Caki2 (cell line): ENCODE results near the gene WARS2. TPM values are rescaled to one million over a fixed set of nuclear protein-coding genes. Genes with fewer than 3 reads are reported as not detected.
"Not testable (repeated sequence)": the region's sequence is repeated elsewhere in the genome, so short reads cannot be mapped to it uniquely, and the experiment has no call there.

ENCODE experiments used
- DNase-seq: peaks from one replicate; pipeline ENCODE4 v3.0.0-alpha.2; 2015; ENCODE audit warnings: low read depth
- in situ Hi-C: cut with HindIII; loops from 2 replicates; pipeline ENCODE4 v1.10.0; 2016; ENCODE audit warnings: low sequenced_read_pairs, low pct_unique_long_range_greater_than_20kb, mixed read lengths
- total RNA-seq: library from RNA; depleted of rRNA; stranded (reverse); fragments of >200 nt; shearing (Covaris generic); gene quantifications from 2 replicates; pipeline ENCODE4 v1.2.3, GENCODE V29; 2014; ENCODE audit warnings: low replicate concordance

The WARS2 gene
- total RNA-seq, 1 experiment from 2014 or later = 9.5 TPM

DNA sequence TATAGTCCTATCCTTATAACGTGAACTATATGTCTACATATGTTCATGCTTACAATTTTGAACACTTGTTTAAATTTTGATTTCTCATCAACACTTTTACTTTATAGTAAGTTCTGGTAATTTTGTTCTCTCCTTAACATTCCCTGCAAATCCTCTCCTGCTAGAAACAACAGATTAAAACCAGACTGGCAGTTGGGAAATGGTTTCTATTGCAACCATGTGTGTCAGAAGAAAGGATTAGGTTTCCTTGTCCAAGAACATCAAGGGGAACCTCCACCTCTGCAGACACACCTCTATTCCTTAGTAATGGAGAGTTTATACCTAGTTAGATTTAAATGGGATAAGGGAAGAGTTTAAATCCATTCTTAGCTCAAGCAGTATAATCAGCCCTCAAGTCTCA lies 3.3 kb upstream of the WARS2 start:
- DNase-seq = no peak
- in situ Hi-C loops = no loop called here

DNA sequence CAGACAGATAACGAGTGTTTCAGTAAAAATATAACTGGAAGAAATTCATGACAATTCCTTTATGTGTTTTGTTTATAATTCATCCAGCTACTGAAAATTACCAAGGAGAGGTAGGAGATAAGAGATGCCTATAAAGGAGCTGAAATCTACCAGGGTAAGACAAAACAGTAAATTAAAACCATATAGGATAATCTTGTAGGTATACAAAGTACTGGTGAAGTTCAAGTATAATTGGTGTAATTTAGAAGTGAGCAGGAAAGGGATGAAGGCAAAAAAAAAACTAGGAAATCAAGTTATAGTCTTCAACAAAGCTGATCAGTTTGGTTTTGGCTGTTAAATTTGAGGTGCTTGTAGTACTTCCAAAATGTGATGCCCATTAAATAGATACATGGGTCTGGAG lies 1.2 kb upstream of the WARS2 start:
- no peak for DNase-seq
- in situ Hi-C loops = no loop called here

DNA sequence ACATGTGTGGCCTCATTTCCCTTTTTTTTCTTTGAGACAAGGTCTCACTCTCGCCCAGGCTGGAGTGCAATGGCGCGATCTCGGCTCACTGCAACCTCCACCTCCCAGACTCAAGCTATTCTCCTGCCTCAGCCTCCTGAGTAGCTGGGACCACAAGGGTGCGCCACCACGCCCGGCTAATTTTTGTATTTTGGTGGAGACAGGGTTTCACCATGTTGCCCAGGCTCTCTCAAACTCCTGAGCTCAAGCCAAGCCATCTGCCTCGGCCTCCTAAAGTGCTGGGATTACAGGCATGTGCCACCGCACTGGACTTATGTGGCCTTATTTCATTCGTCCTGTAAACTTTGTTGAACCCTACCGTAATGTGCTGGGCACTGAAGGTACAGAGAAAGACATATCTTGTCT lies 569 bp upstream of the WARS2 start:
- in situ Hi-C loops = no loop called here

DNA sequence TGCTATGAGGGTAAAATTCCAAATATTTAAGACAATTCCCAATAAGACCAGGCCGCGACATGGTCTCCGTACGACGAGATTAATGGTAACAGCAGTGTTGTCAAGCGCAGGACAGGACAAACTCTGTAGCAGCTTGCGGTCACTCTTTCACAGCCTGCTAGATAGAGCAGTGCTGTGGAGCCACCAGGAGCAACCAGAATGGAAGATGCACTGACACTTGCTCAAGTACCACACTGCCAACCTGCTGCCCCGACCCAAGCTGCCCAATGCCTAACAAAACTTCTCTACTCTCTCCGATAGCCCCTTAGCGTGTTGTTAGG lies 636 bp downstream of the WARS2 start:
- DNase-seq = no peak
- in situ Hi-C loops = no loop called here

More for the DNA sequence above, 569 bp upstream of the WARS2 start:
- no peak for DNase-seq

DNA sequence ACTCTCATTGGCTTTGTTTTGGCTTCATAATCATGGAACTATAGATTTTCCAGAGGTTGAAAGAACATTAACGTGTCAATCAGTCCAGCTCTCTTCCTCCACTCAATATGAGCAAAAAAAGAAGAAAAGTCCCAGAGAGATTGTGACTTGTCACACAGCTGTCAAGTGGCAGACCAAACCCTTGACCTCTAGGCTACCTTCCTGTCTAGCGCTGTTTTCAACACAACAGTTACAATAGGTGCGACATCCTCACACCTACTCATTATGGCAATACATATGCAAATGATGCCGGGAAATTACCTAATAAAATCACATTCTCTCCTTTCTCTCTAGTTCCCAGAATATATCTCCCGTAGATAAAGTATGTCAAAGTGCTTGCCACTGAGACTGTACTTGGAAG lies 1.1 kb downstream of the WARS2 start:
- peak; percentile 4 for DNase-seq
- in situ Hi-C loops = no loop called here

GRCh38 chr1:119136401-119136800 lies 4.1 kb downstream of the WARS2 start:
- DNase-seq = no peak
- in situ Hi-C loops = no loop called here

DNA sequence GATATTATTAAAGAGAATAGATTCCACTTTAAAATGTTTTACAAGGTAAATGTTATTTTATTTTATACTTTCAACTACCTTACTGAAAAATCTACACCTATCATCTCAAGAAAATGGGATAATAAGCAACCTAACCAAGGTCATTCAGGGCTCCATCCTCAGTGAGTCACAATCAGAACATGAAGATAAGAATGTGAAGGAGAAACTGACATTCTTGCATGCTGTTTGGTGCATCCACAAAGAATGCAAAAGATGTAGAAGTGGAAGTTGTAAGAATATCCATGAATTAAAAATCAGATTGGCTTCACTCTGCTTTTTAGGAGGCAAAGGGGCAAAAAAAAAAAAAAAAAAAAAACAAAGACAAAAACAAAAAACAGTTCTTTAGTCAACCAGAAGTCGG lies 6.5 kb downstream of the WARS2 start:
- in situ Hi-C loops = no loop called here
- no peak for DNase-seq

- in situ Hi-C loops = no loop called here
- peak; percentile 10 for DNase-seq
Observed at GRCh38 chr1:119132179-119132578, 8.3 kb downstream of the WARS2 start.

- DNase-seq = no peak
- in situ Hi-C loops = no loop called here
Observed at GRCh38 chr1:119125874-119126273, 14.6 kb downstream of the WARS2 start.

DNA sequence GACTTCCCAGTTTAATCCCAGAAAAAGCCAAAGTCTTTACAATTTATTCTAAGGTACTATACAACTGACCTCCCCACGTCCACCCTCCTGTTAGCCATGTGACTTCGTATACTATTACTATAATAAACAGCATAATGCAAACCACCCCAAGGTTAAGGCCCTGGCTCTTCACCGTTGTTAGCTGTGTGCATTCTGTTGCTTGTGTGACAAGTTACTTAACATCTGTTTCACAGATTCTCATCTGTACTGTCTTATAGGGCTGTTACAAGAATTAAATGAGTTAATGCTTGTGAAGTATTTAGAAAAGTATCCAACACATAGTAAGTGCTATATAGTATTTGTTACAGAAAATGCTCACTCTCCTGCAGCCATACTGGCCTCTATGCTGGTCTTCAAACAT lies 15.7 kb downstream of the WARS2 start:
- DNase-seq = no peak
- in situ Hi-C loops = no loop called here

DNA sequence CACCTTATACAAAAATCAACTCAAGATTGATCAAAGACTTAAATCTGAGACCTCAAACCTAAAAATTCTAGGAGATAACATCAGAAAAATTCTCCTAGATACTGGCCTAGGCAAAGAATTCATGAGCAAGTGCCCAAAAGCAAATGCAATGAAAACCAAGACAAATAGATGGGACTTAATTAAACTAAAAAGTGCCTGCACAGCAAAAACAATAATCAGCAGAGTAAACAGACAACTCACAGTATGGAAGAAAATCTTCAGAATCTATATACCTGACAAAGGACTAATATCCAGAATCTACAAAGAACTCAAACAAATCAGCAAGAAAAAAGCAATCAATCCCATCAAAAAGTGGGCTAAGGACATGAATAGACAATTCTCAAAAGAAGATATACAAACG lies 18.6 kb downstream of the WARS2 start:
- DNase-seq, in situ Hi-C loops: not testable (repeated sequence)

GRCh38 chr1:119116725-119117124 lies 23.7 kb downstream of the WARS2 start:
- DNase-seq = no peak
- in situ Hi-C loops = no loop called here

GRCh38 chr1:119115736-119116135 lies 24.7 kb downstream of the WARS2 start:
- no peak for DNase-seq
- in situ Hi-C loops = no loop called here

DNA sequence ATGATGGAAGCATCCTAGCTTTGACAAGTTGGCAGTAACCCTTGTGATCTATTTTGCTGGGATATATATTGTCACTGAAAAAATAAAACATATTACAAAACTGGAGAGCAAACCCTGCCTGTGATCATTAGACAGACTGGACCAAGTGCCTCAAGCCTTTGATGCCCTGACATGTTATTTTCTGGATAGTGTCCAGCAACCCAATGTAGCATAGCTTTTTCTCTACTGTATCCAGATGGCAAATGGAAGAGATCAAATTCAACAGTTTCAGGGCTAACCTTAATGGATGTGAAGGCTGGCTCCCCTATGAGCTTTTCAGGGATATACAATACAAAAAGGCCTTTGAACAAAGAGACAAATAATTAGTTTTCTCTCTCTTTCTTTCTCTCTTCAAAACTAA lies 25.1 kb downstream of the WARS2 start:
- DNase-seq = no peak

GRCh38 chr1:119114786-119115185 lies 25.7 kb downstream of the WARS2 start:
- DNase-seq = no peak
- in situ Hi-C loops = no loop called here

More for the DNA sequence above, 25.1 kb downstream of the WARS2 start:
- in situ Hi-C loops = no loop called here

GRCh38 chr1:119112791-119113190 lies 27.7 kb downstream of the WARS2 start:
- in situ Hi-C loops = no loop called here
- DNase-seq = no peak

GRCh38 chr1:119112244-119112643 lies 28.2 kb downstream of the WARS2 start:
- in situ Hi-C loops = no loop called here
- no peak for DNase-seq

DNA sequence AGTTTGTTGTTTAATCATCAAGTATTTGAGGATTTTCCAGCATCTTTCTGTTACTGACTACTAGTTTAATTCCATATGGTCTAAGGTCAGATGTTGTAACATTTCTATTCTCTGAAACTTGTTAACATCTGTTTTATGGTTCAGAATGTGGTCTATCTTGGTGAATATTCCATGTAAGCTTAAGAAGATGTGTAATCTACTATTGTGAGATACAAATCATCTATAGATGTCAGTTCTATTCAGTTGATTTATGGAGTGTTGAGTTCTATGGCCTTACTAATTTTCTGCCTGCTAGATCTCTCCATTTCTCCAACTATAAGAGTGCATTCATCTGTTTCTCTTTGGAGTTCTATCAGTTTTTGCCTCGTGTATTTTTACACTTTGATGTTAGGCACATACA lies 31.5 kb downstream of the WARS2 start:
- in situ Hi-C loops = no loop called here
- DNase-seq = no peak

DNA sequence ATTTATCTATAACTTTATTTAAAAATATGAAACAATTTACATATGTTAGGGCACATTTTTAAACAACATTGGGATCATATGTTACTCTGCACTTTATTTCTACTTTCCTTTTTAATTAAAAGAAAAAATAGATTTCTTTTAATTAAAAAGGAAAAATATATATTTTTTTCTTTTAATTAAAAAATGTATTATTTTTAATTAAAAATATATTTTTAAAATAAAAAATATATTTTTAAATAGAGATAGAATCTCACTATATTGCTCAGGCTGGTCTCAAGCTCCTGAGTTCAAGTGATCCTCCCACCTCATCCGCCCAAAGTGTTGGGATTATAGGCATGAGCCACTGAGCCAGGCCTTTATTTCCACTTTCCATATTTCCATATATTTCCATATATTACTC lies 36.7 kb downstream of the WARS2 start:
- in situ Hi-C loops = no loop called here
- no peak for DNase-seq

DNA sequence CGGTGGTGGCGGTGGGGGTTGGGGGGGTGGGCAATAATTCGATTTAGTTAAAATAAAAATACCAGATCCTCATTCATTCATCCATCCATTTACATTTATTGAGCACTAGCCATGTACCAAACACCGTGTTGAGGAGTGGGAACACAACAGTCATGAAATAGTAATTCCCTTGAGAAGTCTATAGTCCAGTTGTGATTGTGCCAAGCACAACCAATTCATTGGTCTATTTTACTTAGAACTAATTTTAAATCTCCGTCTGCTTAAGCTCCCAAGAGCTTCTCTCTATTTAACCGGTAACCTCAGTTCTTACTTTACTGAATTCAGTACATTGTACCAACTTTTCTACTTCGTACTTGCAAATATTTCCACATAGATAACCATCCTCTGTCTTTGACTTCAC lies 38.4 kb downstream of the WARS2 start:
- in situ Hi-C loops = no loop called here
- DNase-seq = no peak

GRCh38 chr1:119101563-119101962 lies 38.9 kb downstream of the WARS2 start:
- no peak for DNase-seq
- in situ Hi-C loops = no loop called here
